Stimulated activated CD4-positive, alpha-beta T cell treated with anti-CD3 and anti-CD28 coated beads, Interleukin-1b, Interleukin-23, amount 100 ng/mL, for 1 hour (primary cell): ENCODE data around the gene BIN1.

Experiments
- DNase-seq, 2 donors: peaks; one replicate each; pipeline ENCODE4 v3.0.0-alpha.2; 2020; ENCODE audit warnings: low read depth in 2 of 2

Gene BIN1

GRCh38 chr2:127024769-127025358 is 82.1 kb downstream of the BIN1 start:
- DNase-seq = no peak

- DNase-seq = no peak
Observed at GRCh38 chr2:127023504-127023903, 83.5 kb downstream of the BIN1 start.

- no peak for DNase-seq
Observed at GRCh38 chr2:127022817-127023216, 84.1 kb downstream of the BIN1 start.

GRCh38 chr2:127020536-127020935 is 86.4 kb downstream of the BIN1 start:
- no peak for DNase-seq

GRCh38 chr2:127017548-127017947 is 89.4 kb downstream of the BIN1 start:
- DNase-seq = no peak

- no peak for DNase-seq
Observed at GRCh38 chr2:127016329-127016728, 90.6 kb downstream of the BIN1 start.

GRCh38 chr2:127015106-127015910 is 91.6 kb downstream of the BIN1 start:
- DNase-seq = no peak

- no peak for DNase-seq
Observed at GRCh38 chr2:127014630-127015029, 92.3 kb downstream of the BIN1 start.

GRCh38 chr2:127014224-127014623 is 92.7 kb downstream of the BIN1 start:
- no peak for DNase-seq

GRCh38 chr2:127012868-127013267 is 94.1 kb downstream of the BIN1 start:
- no peak for DNase-seq

- DNase-seq = no peak
Observed at GRCh38 chr2:127012215-127012614, 94.7 kb downstream of the BIN1 start.

- DNase-seq = no peak
Observed at GRCh38 chr2:127011796-127012195, 95.2 kb downstream of the BIN1 start.

GRCh38 chr2:127011231-127011661 is 95.7 kb downstream of the BIN1 start:
- no peak for DNase-seq

GRCh38 chr2:127008265-127009015 is 98.5 kb downstream of the BIN1 start:
- no peak for DNase-seq

- no peak for DNase-seq
Observed at GRCh38 chr2:127007652-127008051, 99.3 kb downstream of the BIN1 start.

- DNase-seq = no peak
Observed at GRCh38 chr2:127006962-127007361, 100.0 kb downstream of the BIN1 start.

- DNase-seq = no peak
Observed at GRCh38 chr2:127004893-127005600, 101.9 kb downstream of the BIN1 start.

- no peak for DNase-seq
Observed at GRCh38 chr2:127003070-127003800, 103.7 kb downstream of the BIN1 start.

- DNase-seq = no peak
Observed at GRCh38 chr2:127001751-127002150, 105.2 kb downstream of the BIN1 start.

GRCh38 chr2:127000937-127001336 is 106.0 kb downstream of the BIN1 start:
- DNase-seq = no peak

GRCh38 chr2:127000194-127000593 is 106.8 kb downstream of the BIN1 start:
- no peak for DNase-seq
